Skeletal muscle cell (primary cell): ENCODE measurements around the gene TSSK3.
"Not testable (repeated sequence)": the region's sequence is repeated elsewhere in the genome, so short reads cannot be mapped to it uniquely, and the experiment has no call there.

Source experiments
- DNase-seq: peaks from one replicate; pipeline ENCODE4 v3.0.0-alpha.2; 2010; ENCODE audit warnings: low read depth
- H3K4me3 ChIP-seq: 2 replicates; pipeline ENCODE4 v1.5.1; 2011; ENCODE audit warnings: low read depth, mild to moderate bottlenecking, control low read depth, low read length, moderate library complexity

Gene TSSK3

GRCh38 chr1:32337855-32338636, 24.3 kb upstream of the TSSK3 start:
- no peak overlapping the region for H3K4me3 ChIP-seq
- DNase-seq = no peak

- H3K4me3 ChIP-seq = no peak overlapping the region
- no peak for DNase-seq
Observed at GRCh38 chr1:32338637-32339145, 23.6 kb upstream of the TSSK3 start.

- H3K4me3 ChIP-seq = no peak overlapping the region
- no peak for DNase-seq
Observed at GRCh38 chr1:32339363-32339978, 22.9 kb upstream of the TSSK3 start.

- no peak overlapping the region for H3K4me3 ChIP-seq
- no peak for DNase-seq
Observed at GRCh38 chr1:32341186-32341757, 21.1 kb upstream of the TSSK3 start.

- no peak for DNase-seq
- no peak overlapping the region for H3K4me3 ChIP-seq
Observed at GRCh38 chr1:32341971-32342370, 20.4 kb upstream of the TSSK3 start.

GRCh38 chr1:32342704-32343103, 19.6 kb upstream of the TSSK3 start:
- DNase-seq = no peak
- no peak overlapping the region for H3K4me3 ChIP-seq

GRCh38 chr1:32345289-32345827, 17.0 kb upstream of the TSSK3 start:
- peak; percentile 43 for DNase-seq
- H3K4me3 ChIP-seq = no peak overlapping the region

- no peak for DNase-seq
Observed at GRCh38 chr1:32346532-32347157, 15.7 kb upstream of the TSSK3 start.

GRCh38 chr1:32349211-32349708, 13.1 kb upstream of the TSSK3 start:
- H3K4me3 ChIP-seq = no peak overlapping the region
- peak; percentile 29 for DNase-seq

More at GRCh38 chr1:32346532-32347157, 15.7 kb upstream of the TSSK3 start:
- H3K4me3 ChIP-seq = no peak overlapping the region

GRCh38 chr1:32350785-32351398, 11.4 kb upstream of the TSSK3 start:
- peak overlapping the region; percentile 62 for H3K4me3 ChIP-seq
- no peak for DNase-seq

- DNase-seq = peak; percentile 72
- H3K4me3 ChIP-seq = peak overlapping the region; percentile 62
Observed at GRCh38 chr1:32351399-32352238, 10.7 kb upstream of the TSSK3 start.

GRCh38 chr1:32352239-32352745, 10.0 kb upstream of the TSSK3 start:
- no peak for DNase-seq
- peak overlapping the region; percentile 62 for H3K4me3 ChIP-seq

GRCh38 chr1:32352831-32353383, 9.4 kb upstream of the TSSK3 start:
- DNase-seq = no peak
- H3K4me3 ChIP-seq = no peak overlapping the region

GRCh38 chr1:32353431-32353830, 8.9 kb upstream of the TSSK3 start:
- no peak overlapping the region for H3K4me3 ChIP-seq
- DNase-seq = no peak

GRCh38 chr1:32353886-32354570, 8.3 kb upstream of the TSSK3 start:
- DNase-seq = peak; percentile 39
- no peak overlapping the region for H3K4me3 ChIP-seq

GRCh38 chr1:32355778-32356177, 6.6 kb upstream of the TSSK3 start:
- H3K4me3 ChIP-seq, DNase-seq: not testable (repeated sequence)

GRCh38 chr1:32356478-32356877, 5.9 kb upstream of the TSSK3 start:
- DNase-seq = no peak
- no peak overlapping the region for H3K4me3 ChIP-seq
